ENCODE measurements around the gene BUD31.

The BUD31 gene

GRCh38 chr7:99408379-99409191 lies at the start of gene BUD31, which contains the start of gene PDAP1:
TSS of gene BUD31 (plus strand) at chr7:99408969. CDS start at chr7:99411093, 2,124 bp downstream.
TSS of gene PDAP1 (minus strand) at chr7:99408597. CDS start at chr7:99408548, 49 bp downstream.
- no peak for TF ChIP-seq CTCF (conservative IDR thresholded peaks at IDR 0.05; ENCODE audit: low read length)
- peak within 1 kb of the TSS; percentile 100 for H3K4me3 ChIP-seq (ENCODE audit: low read length)
- DNase-seq (ENCODE audit: low read depth) = peak; percentile 95

- no peak overlapping the region for H3K4me3 ChIP-seq (ENCODE audit: low read length)
- no peak for DNase-seq (ENCODE audit: low read depth)
- TF ChIP-seq CTCF (conservative IDR thresholded peaks at IDR 0.05; ENCODE audit: low read length) = no peak
Observed at GRCh38 chr7:99359465-99360154, 49.2 kb upstream of the BUD31 start.

DNA sequence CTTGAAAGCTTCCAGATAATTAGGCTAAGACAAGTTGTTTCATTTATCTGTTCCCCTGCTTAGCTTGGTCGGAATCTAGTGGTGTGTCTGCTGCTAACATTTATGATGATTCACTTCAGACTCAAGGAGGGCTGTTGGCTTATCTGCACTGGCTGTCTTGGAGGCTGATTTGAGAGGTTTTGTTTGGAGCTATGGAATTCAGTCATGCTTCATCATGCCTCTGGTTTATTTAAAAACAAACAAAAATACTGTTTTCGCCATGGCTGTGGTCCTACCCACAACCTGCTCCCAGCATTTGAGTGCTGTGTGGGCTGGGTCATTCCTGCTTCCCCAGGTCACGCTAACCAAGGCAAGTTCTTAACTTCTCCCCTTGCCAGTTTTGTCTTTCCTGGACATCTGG lies 46.0 kb upstream of the BUD31 start:
- H3K4me3 ChIP-seq (ENCODE audit: low read length) = no peak overlapping the region
- TF ChIP-seq CTCF (conservative IDR thresholded peaks at IDR 0.05; ENCODE audit: low read length) = no peak
- DNase-seq (ENCODE audit: low read depth) = peak; percentile 91

DNA sequence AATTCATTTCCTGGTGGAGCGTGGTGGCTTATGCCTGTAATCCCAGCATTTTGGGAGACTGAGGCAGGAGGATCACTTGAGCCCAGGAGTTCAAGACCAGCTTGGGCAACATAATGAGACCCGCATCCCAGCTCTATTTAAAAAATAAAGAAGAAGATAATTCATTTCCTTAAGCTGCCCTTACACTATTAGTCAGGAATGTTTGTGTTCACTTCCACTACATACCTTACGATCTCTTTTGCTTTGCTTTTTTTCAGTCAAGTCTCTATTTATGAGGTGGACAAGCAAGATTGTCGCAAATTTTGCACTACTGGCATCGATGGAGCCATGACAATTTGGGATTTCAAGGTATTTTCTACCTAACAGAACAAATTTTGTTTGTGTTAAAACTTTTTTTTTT lies 45.5 kb upstream of the BUD31 start:
- TF ChIP-seq CTCF (conservative IDR thresholded peaks at IDR 0.05; ENCODE audit: low read length) = no peak
- no peak for DNase-seq (ENCODE audit: low read depth)
- no peak overlapping the region for H3K4me3 ChIP-seq (ENCODE audit: low read length)

DNA sequence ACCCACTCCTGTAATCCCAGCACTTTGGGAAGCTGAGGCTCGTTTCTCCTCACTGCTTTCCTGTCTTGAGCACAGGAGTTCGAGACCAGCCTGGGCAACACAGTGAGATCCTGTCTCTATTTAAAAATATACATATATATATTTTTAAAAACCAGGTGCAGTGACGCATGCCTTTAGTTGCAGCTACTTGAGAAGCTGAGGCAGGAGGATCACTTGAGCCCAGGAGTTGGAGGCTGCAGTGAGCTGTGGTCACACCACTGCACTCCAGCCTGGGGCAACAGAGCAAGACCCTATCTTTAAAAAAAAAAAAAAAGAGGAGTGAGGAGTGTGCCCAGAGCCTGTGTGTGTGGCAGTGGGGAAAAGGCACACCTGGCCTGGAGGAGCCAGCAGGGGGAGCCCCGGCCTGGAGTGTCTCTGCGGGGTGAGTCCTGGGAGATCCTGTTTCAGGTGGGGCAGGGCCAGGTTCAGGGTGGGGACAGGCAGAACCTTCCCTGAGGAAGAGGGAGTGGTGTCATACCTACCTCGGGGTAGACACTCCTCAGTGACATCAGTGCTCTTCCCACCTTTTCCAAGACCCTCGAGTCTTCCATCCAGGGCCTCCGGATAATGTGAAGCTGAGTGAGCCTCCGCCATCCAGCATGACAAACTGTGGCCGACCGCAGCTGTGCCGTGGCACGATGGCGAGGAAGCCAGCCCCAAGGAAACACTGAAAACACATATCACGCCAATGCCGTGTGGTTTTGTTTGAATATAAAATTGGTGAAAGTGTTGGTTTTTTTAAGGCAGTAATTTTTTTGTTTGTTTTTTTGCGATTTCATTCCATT lies 43.2 kb upstream of the BUD31 start:
- no peak overlapping the region for H3K4me3 ChIP-seq (ENCODE audit: low read length)
- DNase-seq (ENCODE audit: low read depth) = no peak
- TF ChIP-seq CTCF (conservative IDR thresholded peaks at IDR 0.05; ENCODE audit: low read length) = peak; percentile 45

- no peak for DNase-seq (ENCODE audit: low read depth)
- H3K4me3 ChIP-seq (ENCODE audit: low read length) = no peak overlapping the region
- TF ChIP-seq CTCF (conservative IDR thresholded peaks at IDR 0.05; ENCODE audit: low read length) = no peak
Observed at GRCh38 chr7:99366646-99367045, 42.1 kb upstream of the BUD31 start.
